Fibroblast of skin of right quadriceps (primary cell): ENCODE results near the gene VTA1.
A peak's percentile ranks its signal among the peaks of the same experiment; 100 is the strongest.
"Not testable (repeated sequence)": the region's sequence is repeated elsewhere in the genome, so short reads cannot be mapped to it uniquely, and the experiment has no call there.

Experiments
- DNase-seq: peaks from one replicate; pipeline ENCODE4 v3.0.0-alpha.2; 2013

Gene VTA1

GRCh38 chr6:142172758-142173157 lies 25.7 kb downstream of the VTA1 start:
- DNase-seq = no peak

- no peak for DNase-seq
These were observed 26.9 kb downstream of the VTA1 start for GRCh38 chr6:142173980-142174379.

DNA sequence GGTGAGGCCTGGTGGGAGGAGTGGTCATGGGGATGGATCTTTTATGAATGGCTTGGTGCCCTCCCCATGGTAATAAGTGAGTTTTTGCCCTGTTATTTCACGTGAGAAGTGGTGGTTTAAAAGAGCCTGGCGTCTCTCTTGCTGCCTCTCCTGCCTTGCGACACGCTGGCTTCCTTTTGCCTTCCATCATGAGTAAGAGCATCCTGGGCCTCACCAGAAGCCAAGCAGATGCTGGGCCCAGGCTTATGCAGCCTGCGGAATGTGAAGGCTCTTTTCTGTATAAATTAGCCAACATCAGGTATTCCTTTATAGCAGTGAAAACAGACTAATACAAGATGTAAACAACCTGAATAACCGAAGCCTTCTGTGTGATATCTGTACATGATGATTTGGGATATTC lies 27.6 kb downstream of the VTA1 start:
- no peak for DNase-seq

DNA sequence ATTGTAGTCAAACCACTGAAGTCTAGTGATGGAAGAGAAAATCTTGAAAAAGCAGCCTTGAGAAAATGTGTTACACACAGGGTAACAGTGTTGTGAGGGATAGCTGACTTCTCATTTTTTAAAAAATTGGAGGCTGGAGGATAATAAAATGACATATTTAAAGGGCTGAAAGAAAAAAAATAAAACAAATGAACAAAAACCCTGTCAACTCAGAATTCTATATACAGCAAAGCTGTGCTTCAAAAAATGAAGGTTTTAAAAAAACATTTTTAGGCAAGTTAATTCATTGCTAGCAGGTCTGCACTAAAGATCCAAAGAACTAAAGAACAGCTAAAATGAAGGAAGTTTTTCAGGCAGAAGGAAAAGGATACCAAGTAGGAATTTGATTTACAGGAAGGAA lies 31.1 kb downstream of the VTA1 start:
- no peak for DNase-seq

DNA sequence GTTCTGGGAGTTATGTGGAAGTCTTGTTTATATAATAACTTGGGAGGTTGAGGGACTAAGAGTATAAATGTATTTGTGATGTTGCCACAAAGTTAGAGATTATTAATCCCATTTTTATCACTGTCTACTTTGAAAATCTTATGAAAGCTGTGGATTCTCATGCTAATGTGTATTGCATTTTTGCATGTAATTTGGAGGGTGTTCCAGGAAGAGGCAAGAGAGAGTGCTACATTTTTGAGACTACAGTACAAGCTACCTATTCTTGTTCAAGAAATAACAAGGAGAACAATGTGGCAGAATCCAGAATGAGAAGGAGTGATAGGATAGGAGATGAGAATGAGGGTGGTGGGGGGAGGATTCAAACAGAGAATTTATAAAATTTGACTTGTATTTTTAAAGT lies 34.9 kb downstream of the VTA1 start:
- no peak for DNase-seq

DNA sequence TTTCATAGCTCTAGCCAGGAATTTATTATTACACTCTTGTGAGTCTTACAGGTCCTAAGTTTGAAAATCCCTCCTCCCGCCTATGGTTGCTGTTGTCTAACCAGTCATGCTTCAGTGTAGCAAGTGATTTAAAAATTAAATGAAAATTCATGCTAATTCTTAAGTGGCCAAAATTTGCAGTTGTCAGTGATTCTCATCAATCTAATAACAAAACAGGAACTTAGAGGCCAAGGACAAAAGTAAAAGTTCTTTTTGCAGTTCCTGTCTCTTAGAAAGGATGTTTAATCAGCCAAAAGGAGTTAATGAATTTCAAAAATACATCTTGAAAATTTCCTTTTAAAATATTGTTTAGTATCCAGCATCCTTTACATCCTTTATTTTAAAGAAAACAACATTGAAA lies 36.3 kb downstream of the VTA1 start:
- no peak for DNase-seq

GRCh38 chr6:142184307-142184706 lies 37.2 kb downstream of the VTA1 start:
- no peak for DNase-seq

- DNase-seq = no peak
These were observed 38.6 kb downstream of the VTA1 start for GRCh38 chr6:142185641-142186040.

DNA sequence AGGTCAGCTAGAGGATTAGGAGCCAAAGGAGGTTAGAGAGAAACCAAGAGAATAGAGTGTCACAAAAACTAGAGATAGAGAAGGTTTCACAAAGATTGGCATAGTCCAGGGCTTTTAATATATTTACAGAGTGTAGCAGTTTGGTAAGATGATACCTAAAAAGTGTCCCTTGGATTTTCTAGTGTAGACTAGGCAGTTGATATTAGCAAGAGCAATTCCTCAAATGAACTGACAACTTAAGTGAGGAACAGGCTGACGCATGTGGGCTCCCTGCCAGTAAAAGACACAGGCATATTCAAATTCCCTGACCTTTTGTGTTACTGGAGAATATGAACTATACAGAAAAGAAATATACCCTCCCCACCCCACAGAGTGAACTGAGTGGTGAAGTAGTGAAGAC lies 40.1 kb downstream of the VTA1 start:
- peak; percentile 47 for DNase-seq

- DNase-seq = not testable (repeated sequence)
These were observed 41.3 kb downstream of the VTA1 start for GRCh38 chr6:142188341-142188740.

DNA sequence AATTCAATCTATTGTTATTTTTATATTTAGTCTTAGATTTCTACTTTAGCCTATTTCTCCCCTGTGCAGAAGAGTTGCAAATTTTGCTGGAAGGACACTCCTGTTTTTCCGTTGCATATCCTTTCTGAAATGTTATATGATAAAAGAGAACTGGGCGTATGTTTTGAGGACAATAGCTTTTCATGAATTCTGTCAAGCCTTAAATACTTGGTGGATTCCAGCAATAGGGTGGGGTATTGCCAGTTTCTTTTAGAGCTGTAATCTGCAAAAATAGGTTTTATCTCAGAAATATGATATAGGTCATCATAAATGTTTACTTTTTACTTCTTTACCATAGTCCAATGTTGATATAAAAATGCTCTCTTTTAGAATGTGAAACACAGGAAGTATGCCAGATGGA lies 42.0 kb downstream of the VTA1 start:
- DNase-seq = no peak

- no peak for DNase-seq
These were observed 45.3 kb downstream of the VTA1 start for GRCh38 chr6:142192343-142192742.

DNA sequence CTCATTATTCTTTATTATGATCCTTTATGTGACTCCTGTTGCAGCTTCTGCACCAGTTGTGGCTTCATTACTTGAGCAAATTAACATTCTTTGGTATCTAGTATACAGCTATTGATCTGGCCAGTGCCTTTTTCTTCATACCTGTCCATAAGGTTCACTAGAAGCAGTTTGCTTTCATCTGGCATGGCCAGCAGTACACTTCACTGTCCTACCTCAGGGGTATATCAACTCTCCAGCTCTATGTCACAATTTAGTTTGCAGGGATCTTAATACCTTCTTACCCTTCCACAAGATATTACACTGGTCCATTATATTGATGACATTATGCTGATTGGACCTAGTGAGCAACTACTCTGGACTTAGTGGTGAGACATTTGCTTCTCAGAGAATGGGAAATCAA lies 46.6 kb downstream of the VTA1 start:
- no peak for DNase-seq

DNA sequence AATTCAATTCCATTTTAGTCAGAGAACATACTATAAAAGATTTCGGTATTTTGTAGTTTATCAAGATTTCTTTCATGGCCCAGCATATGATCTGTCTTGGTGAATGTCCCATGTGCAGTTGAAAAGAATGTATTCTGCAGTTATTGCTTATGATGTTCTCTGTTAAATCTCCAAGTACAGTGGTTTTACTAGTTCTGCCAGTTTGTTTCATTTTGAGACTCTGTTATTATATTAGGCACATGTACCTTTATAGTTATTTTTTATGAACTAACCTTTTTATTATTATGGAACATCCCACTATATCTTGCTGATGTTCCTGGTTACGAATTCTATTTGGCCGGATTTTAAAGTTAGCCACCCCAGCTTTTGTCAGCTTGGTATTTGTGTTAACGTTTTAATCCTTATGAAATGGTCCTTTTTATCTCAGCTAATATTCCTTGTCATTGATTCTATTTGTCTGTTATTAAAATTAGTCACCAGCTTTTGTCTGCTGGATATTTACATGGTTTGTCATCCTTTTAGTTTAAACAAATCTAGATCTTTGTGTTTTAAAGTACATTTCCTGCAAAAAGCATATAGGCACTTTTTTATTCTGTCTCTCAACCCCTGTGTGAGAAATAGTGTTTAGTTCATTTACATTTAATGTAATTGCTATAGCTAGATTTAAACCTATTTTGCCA lies 48.9 kb downstream of the VTA1 start:
- DNase-seq = no peak

- no peak for DNase-seq
These were observed 54.0 kb downstream of the VTA1 start for GRCh38 chr6:142200846-142201628.

DNA sequence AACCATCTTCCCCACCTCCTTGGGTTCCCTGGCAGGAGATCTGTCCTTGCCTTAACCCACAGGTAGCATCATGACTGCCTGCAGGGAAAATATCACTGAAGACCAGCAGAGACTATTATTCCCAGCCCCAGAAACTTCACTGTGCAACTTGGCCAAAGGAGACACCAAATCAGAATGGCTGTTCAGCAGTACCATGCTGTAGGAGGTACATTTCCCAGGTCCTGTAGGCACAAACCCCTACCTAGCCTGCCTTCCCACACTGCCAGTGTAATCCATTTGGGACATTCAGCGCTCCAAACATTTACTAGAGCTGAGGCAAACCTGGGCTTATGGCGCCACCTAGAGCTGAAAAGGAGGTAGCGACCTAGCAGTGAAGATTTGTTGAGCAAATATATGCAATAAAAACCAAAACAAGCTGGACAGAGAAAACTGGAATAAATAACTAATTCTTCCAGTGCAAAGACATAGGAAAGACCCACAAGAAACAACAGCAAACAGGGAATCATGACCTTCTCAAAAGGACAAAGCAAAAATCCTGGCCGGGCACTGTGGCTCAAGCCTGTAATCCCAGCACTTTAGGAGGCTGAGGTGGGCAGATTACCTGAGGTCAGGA lies 60.3 kb downstream of the VTA1 start:
- peak; percentile 59 for DNase-seq

- DNase-seq = no peak
These were observed 63.5 kb downstream of the VTA1 start for GRCh38 chr6:142210606-142211005.

DNA sequence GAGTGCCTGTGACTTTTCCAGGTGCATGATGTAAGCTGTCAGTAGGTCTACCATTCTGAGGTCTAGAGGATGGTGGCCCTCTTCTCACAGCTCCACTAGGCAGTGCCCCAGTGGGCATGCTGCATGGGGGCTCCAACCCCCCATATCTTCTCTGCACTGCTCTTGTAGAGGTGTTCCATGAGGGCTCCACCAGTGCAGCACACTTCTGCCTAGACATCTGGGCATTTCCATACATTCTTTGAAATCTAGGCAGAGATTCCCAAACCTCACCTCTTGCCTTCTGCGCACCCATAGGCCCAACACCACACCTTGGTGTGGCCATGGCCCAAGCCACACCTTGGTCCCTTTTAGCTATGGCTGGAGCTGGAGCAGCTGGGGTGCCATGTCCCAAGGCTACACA lies 66.3 kb downstream of the VTA1 start:
- no peak for DNase-seq

DNA sequence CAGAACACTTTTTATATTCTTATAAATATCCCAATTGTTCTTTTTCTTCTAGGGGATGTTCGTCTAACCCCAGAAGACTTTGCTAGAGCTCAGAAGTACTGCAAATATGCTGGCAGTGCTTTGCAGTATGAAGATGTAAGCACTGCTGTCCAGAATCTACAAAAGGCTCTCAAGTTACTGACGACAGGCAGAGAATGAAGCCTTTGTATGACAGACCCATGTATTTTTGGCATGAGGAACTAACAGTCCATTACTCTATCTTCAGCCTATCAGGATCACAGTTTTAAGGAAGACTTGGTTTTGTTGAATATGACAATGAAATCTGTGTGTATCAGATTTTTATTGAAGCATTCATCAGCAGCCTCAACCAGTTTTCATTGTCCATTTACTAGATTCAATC lies 71.4 kb downstream of the VTA1 start:
- no peak for DNase-seq

GRCh38 chr6:142222022-142222421 lies 75.0 kb downstream of the VTA1 start:
- no peak for DNase-seq

DNA sequence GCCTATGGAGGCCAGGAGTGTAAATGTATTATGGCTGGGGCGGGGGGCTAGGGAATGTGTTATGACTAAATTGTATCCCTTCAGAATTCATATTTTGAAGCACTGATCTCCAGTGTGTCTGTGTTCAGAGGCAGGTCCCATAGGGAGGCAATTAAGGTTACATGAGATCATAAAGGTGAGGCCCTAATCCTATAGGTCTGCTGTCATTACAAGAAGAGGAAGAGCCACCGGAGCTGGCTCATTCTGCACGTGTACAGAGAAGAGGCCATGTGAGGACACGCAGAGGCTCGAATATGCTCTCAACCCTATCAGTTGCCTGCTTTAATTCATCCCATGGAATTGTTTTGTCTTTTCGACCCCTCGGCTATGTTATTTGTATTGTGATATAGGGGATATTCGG lies 76.9 kb downstream of the VTA1 start:
- DNase-seq = no peak

DNA sequence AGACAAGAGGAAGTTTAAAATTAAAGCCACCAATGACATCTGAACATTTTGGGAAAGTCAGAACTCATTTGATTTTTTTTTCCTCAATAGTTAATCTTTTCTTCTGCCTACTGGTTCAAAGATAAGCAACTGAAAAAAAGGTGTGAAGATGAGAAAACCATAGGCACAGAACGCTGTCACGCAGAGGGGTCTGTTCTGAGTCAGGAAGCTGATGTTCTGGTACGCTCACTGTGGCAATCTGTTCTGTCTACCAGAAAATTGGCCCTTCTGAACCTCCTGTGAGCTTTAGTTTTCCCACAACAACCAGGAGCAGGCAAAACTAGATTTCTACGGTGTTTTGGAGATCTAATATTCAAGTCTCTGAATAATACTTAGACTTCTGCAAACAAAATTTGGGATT lies 78.1 kb downstream of the VTA1 start:
- no peak for DNase-seq

DNA sequence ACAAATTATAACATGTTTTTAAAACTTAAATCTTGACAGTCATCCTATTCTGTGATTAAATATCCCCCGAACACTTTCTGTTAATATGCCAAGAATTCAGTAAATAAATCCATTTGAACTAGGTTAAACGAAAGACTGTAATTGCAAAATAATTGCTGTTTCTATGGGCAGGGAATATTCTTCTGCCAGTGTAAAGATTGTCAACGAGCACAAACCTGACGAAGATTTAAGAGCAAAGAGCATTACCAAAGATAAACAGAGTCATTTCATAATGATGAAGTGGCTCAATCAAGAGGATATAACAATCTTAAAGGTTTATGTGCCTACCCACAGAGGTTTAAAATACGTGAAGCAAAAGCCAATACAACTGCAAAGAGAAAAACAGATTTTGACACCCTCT lies 78.5 kb downstream of the VTA1 start:
- no peak for DNase-seq

DNA sequence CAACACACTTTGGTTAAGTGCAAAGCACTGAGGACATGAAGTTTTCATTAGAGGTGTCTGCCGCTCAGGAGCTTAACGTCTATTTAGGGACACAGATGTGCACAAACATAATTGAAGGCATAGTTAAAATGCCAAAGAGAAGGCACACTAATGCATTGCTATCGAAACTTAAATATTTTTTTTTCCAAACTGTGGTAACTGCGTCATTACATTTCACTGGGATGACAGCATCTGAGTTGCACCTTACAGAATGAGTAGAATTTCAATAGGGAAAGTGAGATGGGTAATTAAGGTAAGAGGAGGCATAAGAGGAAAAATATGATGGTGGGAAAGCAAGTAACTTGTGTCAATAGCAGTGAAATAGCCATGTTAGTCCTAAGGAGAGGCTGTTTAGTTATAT lies 79.7 kb downstream of the VTA1 start:
- no peak for DNase-seq
